T-helper 2 cell treated with Interferon-gamma antibody and Interleukin-4, amounts not matched to agents 5 μg/mL and 100 μg/mL, for 36 hours (primary cell): ENCODE results near the gene CUEDC1.

Source experiments
- DNase-seq: peaks from one replicate; pipeline ENCODE4 v3.0.0; 2021; ENCODE audit warnings: low spot score
- H3K27ac Mint-ChIP-seq: one replicate; pipeline ENCODE4 v1.8.0; 2021; ENCODE audit warnings: mild to moderate bottlenecking, mixed read lengths
- H3K27me3 Mint-ChIP-seq: one replicate; pipeline ENCODE4 v1.8.0; 2021; ENCODE audit warnings: low read depth, mixed read lengths
- H3K36me3 Mint-ChIP-seq: one replicate; pipeline ENCODE4 v1.8.0; 2021; ENCODE audit warnings: low read depth, mixed read lengths
- H3K4me1 Mint-ChIP-seq: one replicate; pipeline ENCODE4 v1.8.0; 2021; ENCODE audit warnings: low read depth, mixed read lengths
- H3K4me3 Mint-ChIP-seq: one replicate; pipeline ENCODE4 v1.8.0; 2022; ENCODE audit warnings: mild to moderate bottlenecking, moderate library complexity, mixed read lengths
- H3K9me3 Mint-ChIP-seq: one replicate; pipeline ENCODE4 v1.8.0; 2021; ENCODE audit warnings: mixed read lengths

CUEDC1 gene, protein sequence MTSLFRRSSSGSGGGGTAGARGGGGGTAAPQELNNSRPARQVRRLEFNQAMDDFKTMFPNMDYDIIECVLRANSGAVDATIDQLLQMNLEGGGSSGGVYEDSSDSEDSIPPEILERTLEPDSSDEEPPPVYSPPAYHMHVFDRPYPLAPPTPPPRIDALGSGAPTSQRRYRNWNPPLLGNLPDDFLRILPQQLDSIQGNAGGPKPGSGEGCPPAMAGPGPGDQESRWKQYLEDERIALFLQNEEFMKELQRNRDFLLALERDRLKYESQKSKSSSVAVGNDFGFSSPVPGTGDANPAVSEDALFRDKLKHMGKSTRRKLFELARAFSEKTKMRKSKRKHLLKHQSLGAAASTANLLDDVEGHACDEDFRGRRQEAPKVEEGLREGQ

DNA sequence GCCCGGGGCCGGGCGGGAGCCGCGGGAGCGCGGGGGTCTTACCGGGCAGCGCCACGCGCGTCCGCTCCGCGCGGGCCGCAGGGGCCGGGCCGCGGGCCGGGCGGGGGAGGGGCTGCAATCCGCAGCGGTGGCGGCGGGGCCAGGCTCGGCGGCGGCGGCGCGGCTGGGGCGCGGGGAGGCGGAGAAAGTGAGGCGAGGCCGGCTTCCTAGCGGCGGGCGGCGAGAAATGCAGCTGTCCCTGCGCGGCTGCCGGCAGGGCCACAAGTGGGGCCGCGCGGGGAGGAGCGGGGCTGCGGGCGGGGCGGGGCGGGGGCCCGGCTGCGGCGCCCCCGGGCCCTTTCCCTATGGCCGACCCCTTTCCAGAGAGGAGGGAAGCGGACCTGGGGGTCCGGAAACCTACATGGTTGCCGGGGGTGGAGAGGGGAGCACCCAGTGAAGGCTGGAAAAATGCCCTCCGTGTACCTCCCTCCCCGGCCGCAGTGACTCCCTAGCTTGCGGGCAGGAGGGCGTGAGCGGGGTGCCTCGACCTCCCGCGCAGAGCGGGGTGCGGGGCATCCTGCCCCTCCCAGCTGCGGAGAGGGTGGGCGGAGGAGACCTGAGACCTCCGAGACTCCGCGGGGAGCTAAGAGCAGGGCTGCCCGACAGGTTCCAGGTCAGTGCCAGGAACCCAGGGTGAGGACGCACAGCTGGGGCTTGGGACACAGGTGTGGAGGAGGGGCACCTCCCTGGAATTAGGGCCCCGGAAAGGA lies at the start of gene CUEDC1:
Gene CUEDC1, minus strand, starts transcription at position 230 of the 749 bp plus-strand sequence. CDS start 69,848 bp downstream, outside the sequence.
- Mint-ChIP-seq H3K4me3 (peak within 1 kb of the TSS; percentile 68), H3K9me3 (no peaks in the 10 kb centered on the region), H3K27me3 (peaks cover 70% of the 10 kb centered on the region), H3K36me3 (no peaks in the 10 kb centered on the region), H3K4me1 (peaks cover 27% of the 10 kb centered on the region), H3K27ac (no peak within 1 kb of the TSS)
- peak; percentile 62 for DNase-seq

- no peak for DNase-seq
- Mint-ChIP-seq H3K4me3 (peak overlapping the region; percentile 93), H3K36me3 (peaks cover 68% of the 10 kb centered on the region), H3K27ac (no peak overlapping the region), H3K27me3 (no peaks in the 10 kb centered on the region), H3K4me1 (peaks cover 47% of the 10 kb centered on the region), H3K9me3 (no peaks in the 10 kb centered on the region)
Observed at GRCh38 chr17:58004060-58004459, 48.8 kb upstream of the CUEDC1 start.

GRCh38 chr17:58002973-58003372 lies 47.8 kb upstream of the CUEDC1 start:
- Mint-ChIP-seq H3K4me3 (peak overlapping the region; percentile 21), H3K4me1 (peaks cover 51% of the 10 kb centered on the region), H3K36me3 (peaks cover 74% of the 10 kb centered on the region), H3K27ac (no peak overlapping the region), H3K27me3 (no peaks in the 10 kb centered on the region), H3K9me3 (no peaks in the 10 kb centered on the region)
- no peak for DNase-seq

- no peak overlapping the region for H3K27ac Mint-ChIP-seq
- peaks cover 53% of the 10 kb centered on the region for H3K4me1 Mint-ChIP-seq
- H3K27me3 Mint-ChIP-seq = no peaks in the 10 kb centered on the region
- peaks cover 78% of the 10 kb centered on the region for H3K36me3 Mint-ChIP-seq
- DNase-seq = no peak
- H3K9me3 Mint-ChIP-seq = no peaks in the 10 kb centered on the region
- peak overlapping the region; percentile 46 for H3K4me3 Mint-ChIP-seq
Observed at GRCh38 chr17:58002154-58002948, 47.1 kb upstream of the CUEDC1 start.

GRCh38 chr17:58001461-58002124 lies 46.4 kb upstream of the CUEDC1 start:
- Mint-ChIP-seq H3K36me3 (peaks cover 80% of the 10 kb centered on the region), H3K27ac (no peak overlapping the region), H3K4me1 (peaks cover 56% of the 10 kb centered on the region), H3K9me3 (no peaks in the 10 kb centered on the region), H3K4me3 (no peak overlapping the region), H3K27me3 (no peaks in the 10 kb centered on the region)
- DNase-seq = no peak

GRCh38 chr17:57999496-58000017 lies 44.3 kb upstream of the CUEDC1 start:
- Mint-ChIP-seq H3K27me3 (no peaks in the 10 kb centered on the region), H3K4me3 (no peak overlapping the region), H3K27ac (peak overlapping the region; percentile 47), H3K4me1 (peaks cover 49% of the 10 kb centered on the region), H3K9me3 (no peaks in the 10 kb centered on the region), H3K36me3 (peaks cover 66% of the 10 kb centered on the region)
- DNase-seq = no peak

DNA sequence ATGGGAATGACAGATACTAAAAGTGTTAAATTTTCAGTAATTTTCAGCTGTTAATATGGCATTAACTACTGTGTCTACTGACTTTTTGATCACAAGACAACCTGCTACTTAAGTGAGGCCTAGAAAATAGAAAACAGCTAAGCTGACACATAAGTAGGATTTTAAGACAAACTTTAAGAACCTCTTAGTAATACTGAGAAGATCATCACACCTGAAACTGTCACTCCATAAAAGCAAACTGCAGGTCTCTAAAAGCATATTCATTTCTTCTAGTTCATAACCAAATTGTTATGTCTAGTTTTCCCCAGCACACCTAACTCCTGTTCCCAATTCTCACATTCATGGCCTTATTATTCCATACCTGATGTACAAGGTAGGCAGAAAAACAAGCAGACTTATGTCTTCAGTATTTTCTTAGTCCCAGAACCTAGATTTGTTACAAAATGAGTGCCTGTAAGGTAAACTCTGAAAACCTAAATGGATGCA lies 43.8 kb upstream of the CUEDC1 start:
- H3K36me3 Mint-ChIP-seq = peaks cover 64% of the 10 kb centered on the region
- no peaks in the 10 kb centered on the region for H3K9me3 Mint-ChIP-seq
- peaks cover 50% of the 10 kb centered on the region for H3K4me1 Mint-ChIP-seq
- DNase-seq = no peak
- peak overlapping the region; percentile 47 for H3K27ac Mint-ChIP-seq
- H3K4me3 Mint-ChIP-seq = no peak overlapping the region
- H3K27me3 Mint-ChIP-seq = no peaks in the 10 kb centered on the region

DNA sequence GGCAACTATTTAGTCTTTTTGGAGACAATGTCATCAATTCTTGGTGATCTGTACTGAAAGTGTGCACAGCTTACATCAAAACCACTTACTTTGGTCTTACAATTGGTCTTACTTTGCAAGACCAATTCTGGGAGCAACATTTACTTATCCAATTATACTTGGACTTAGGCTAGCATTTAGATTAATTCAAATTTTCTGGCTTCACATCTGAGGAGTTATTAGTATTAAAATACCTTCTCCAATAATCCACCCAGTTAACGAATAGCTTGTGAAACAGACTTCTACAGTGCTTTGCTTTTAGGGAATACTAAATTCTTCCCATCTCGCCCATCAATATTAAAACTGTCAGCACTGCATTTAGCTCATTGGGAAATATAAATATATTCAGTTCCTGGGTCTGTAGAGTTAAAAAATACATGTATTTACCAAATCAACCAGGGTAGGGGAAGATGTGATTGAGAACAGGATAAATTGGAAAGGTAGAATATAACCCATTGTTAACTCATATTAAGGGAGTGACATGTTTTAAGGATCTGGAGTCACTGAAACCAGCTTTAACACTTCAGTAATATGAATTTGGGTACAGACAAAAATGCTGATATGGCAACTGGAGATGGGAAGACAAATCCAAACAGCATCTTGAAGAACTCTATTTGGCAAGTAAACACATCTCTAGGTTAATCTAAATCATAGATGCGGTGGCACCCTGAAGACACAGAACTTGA lies 42.0 kb upstream of the CUEDC1 start:
- no peak for DNase-seq
- H3K27me3 Mint-ChIP-seq = no peaks in the 10 kb centered on the region
- H3K27ac Mint-ChIP-seq = no peak overlapping the region
- no peak overlapping the region for H3K4me3 Mint-ChIP-seq
- H3K4me1 Mint-ChIP-seq = peaks cover 44% of the 10 kb centered on the region
- no peaks in the 10 kb centered on the region for H3K9me3 Mint-ChIP-seq
- peaks cover 50% of the 10 kb centered on the region for H3K36me3 Mint-ChIP-seq

- H3K4me3 Mint-ChIP-seq = peak overlapping the region; percentile 19
- H3K4me1 Mint-ChIP-seq = peaks cover 44% of the 10 kb centered on the region
- no peaks in the 10 kb centered on the region for H3K27me3 Mint-ChIP-seq
- peak; percentile 37 for DNase-seq
- H3K9me3 Mint-ChIP-seq = no peaks in the 10 kb centered on the region
- peak overlapping the region; percentile 27 for H3K27ac Mint-ChIP-seq
- peaks cover 44% of the 10 kb centered on the region for H3K36me3 Mint-ChIP-seq
Observed at GRCh38 chr17:57995076-57995956, 40.1 kb upstream of the CUEDC1 start.

DNA sequence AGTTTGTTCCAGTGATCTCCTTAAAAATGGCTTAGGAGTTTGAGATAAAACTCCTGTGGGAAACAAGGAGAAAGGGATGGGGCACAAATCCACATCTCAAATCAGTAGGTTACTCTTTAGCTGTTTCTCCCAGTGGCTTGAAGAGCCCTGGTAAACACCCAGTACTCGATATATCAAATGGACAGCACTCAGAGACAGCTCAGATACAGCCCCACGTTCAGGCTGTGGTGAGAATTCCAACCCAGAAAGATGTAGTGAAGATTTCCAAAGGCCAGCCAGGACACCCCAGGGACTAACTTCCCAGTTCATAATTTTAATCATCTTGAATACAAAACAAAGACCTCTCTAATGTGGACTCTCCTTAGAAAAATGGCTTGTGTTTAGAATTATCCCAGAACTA lies 39.2 kb upstream of the CUEDC1 start:
- Mint-ChIP-seq H3K36me3 (peaks cover 41% of the 10 kb centered on the region), H3K4me3 (no peak overlapping the region), H3K4me1 (peaks cover 46% of the 10 kb centered on the region), H3K9me3 (no peaks in the 10 kb centered on the region), H3K27me3 (no peaks in the 10 kb centered on the region), H3K27ac (no peak overlapping the region)
- no peak for DNase-seq

- no peaks in the 10 kb centered on the region for H3K27me3 Mint-ChIP-seq
- H3K9me3 Mint-ChIP-seq = no peaks in the 10 kb centered on the region
- H3K4me1 Mint-ChIP-seq = peaks cover 49% of the 10 kb centered on the region
- peak overlapping the region; percentile 62 for H3K27ac Mint-ChIP-seq
- H3K4me3 Mint-ChIP-seq = no peak overlapping the region
- peaks cover 41% of the 10 kb centered on the region for H3K36me3 Mint-ChIP-seq
- DNase-seq = no peak
Observed at GRCh38 chr17:57993471-57994365, 38.5 kb upstream of the CUEDC1 start.
